ENCODE measurements around the gene ADAMTS3.

ADAMTS3 gene

GRCh38 chr4:72390409-72390808 lies 178.6 kb downstream of the ADAMTS3 start:
- Histone ChIP-seq H3K4me1 (ENCODE audit: control insufficient read depth in 1 of 2, insufficient read depth in 1 of 2, low read depth in 1 of 2, low read length in 1 of 2) (no peaks in the 10 kb centered on the region), H3K4me3 (ENCODE audit: low read depth in 1 of 2, low read length in 1 of 2) (no peak overlapping the region), H3K9me3 (no peaks in the 10 kb centered on the region), H3K36me3 (no peaks in the 10 kb centered on the region), H3K27me3 (no peaks in the 10 kb centered on the region), H3K27ac (no peak overlapping the region)
- no peak for TF ChIP-seq CTCF (IDR thresholded peaks at IDR 0.05)

GRCh38 chr4:72388521-72388920 lies 180.5 kb downstream of the ADAMTS3 start:
- Histone ChIP-seq H3K36me3 (no peaks in the 10 kb centered on the region), H3K4me1 (ENCODE audit: control insufficient read depth in 1 of 2, insufficient read depth in 1 of 2, low read depth in 1 of 2, low read length in 1 of 2) (no peaks in the 10 kb centered on the region), H3K27ac (no peak overlapping the region), H3K27me3 (no peaks in the 10 kb centered on the region), H3K9me3 (no peaks in the 10 kb centered on the region), H3K4me3 (ENCODE audit: low read depth in 1 of 2, low read length in 1 of 2) (no peak overlapping the region)
- no peak for TF ChIP-seq CTCF (IDR thresholded peaks at IDR 0.05)

GRCh38 chr4:72387959-72388358 lies 181.1 kb downstream of the ADAMTS3 start:
- Histone ChIP-seq H3K27me3 (no peaks in the 10 kb centered on the region), H3K4me3 (ENCODE audit: low read depth in 1 of 2, low read length in 1 of 2) (no peak overlapping the region), H3K36me3 (no peaks in the 10 kb centered on the region), H3K27ac (no peak overlapping the region), H3K9me3 (no peaks in the 10 kb centered on the region), H3K4me1 (ENCODE audit: control insufficient read depth in 1 of 2, insufficient read depth in 1 of 2, low read depth in 1 of 2, low read length in 1 of 2) (no peaks in the 10 kb centered on the region)
- no peak for TF ChIP-seq CTCF (IDR thresholded peaks at IDR 0.05)

GRCh38 chr4:72383439-72383838 lies 185.6 kb downstream of the ADAMTS3 start:
- no peaks in the 10 kb centered on the region for H3K4me1 ChIP-seq (ENCODE audit: control insufficient read depth in 1 of 2, insufficient read depth in 1 of 2, low read depth in 1 of 2, low read length in 1 of 2)
- H3K27me3 ChIP-seq: no peaks in the 10 kb centered on the region
- H3K36me3 ChIP-seq: no peaks in the 10 kb centered on the region
- H3K27ac ChIP-seq: no peak overlapping the region
- no peaks in the 10 kb centered on the region for H3K9me3 ChIP-seq
- no peak for TF ChIP-seq CTCF (IDR thresholded peaks at IDR 0.05)
- no peak overlapping the region for H3K4me3 ChIP-seq (ENCODE audit: low read depth in 1 of 2, low read length in 1 of 2)

- Histone ChIP-seq H3K27ac (no peak overlapping the region), H3K4me1 (ENCODE audit: control insufficient read depth in 1 of 2, insufficient read depth in 1 of 2, low read depth in 1 of 2, low read length in 1 of 2) (no peaks in the 10 kb centered on the region)
- TF ChIP-seq CTCF (IDR thresholded peaks at IDR 0.05): no peak
Observed at GRCh38 chr4:72378901-72379300, 190.1 kb downstream of the ADAMTS3 start.

More at GRCh38 chr4:72378901-72379300, 190.1 kb downstream of the ADAMTS3 start:
- Histone ChIP-seq H3K36me3 (no peaks in the 10 kb centered on the region), H3K9me3 (no peaks in the 10 kb centered on the region), H3K4me3 (ENCODE audit: low read depth in 1 of 2, low read length in 1 of 2) (no peak overlapping the region), H3K27me3 (no peaks in the 10 kb centered on the region)

All from neutrophil (primary cell).